HG02981 (cell line): ENCODE results near the gene EGFR.

Source experiments
- ATAC-seq: cut with Tn5 transposase; IDR thresholded peaks from one replicate; pipeline ENCODE4 v1.9.1; 2021; ENCODE audit warnings: mild to moderate bottlenecking, moderate library complexity; ENCODE audit not compliant: unreplicated experiment

EGFR gene

GRCh38 chr7:55185941-55186609, 167.3 kb downstream of the EGFR start:
- ATAC-seq = no peak

GRCh38 chr7:55187701-55188491, 169.1 kb downstream of the EGFR start:
- ATAC-seq = no peak

GRCh38 chr7:55188590-55189138, 169.8 kb downstream of the EGFR start:
- ATAC-seq = no peak

GRCh38 chr7:55189146-55189766, 170.4 kb downstream of the EGFR start:
- ATAC-seq = no peak

GRCh38 chr7:55189878-55190436, 171.1 kb downstream of the EGFR start:
- ATAC-seq = no peak

GRCh38 chr7:55190511-55191160, 171.8 kb downstream of the EGFR start:
- no peak for ATAC-seq

GRCh38 chr7:55191161-55191925, 172.5 kb downstream of the EGFR start:
- ATAC-seq = no peak

- no peak for ATAC-seq
Observed at GRCh38 chr7:55191926-55192692, 173.3 kb downstream of the EGFR start.

GRCh38 chr7:55192723-55193122, 173.9 kb downstream of the EGFR start:
- ATAC-seq = no peak

- ATAC-seq = no peak
Observed at GRCh38 chr7:55193245-55193644, 174.4 kb downstream of the EGFR start.

- no peak for ATAC-seq
Observed at GRCh38 chr7:55194522-55194921, 175.7 kb downstream of the EGFR start.

GRCh38 chr7:55198634-55199392, 180.0 kb downstream of the EGFR start:
- ATAC-seq = no peak

- no peak for ATAC-seq
Observed at GRCh38 chr7:55199418-55199817, 180.6 kb downstream of the EGFR start.

- no peak for ATAC-seq
Observed at GRCh38 chr7:55200441-55200840, 181.6 kb downstream of the EGFR start.

- no peak for ATAC-seq
Observed at GRCh38 chr7:55202150-55202913, 183.5 kb downstream of the EGFR start.

- no peak for ATAC-seq
Observed at GRCh38 chr7:55203300-55203699, 184.5 kb downstream of the EGFR start.

GRCh38 chr7:55205124-55205955, 186.5 kb downstream of the EGFR start:
- no peak for ATAC-seq
